ENCODE measurements around the gene FARP2. TPM values are rescaled to one million over a fixed set of nuclear protein-coding genes. Genes with fewer than 3 reads are reported as not detected.
A peak's percentile ranks its signal among the peaks of the same experiment; 100 is the strongest.
"Not testable (repeated sequence)": the region's sequence is repeated elsewhere in the genome, so short reads cannot be mapped to it uniquely, and the experiment has no call there.

Gene FARP2
- polyA plus RNA-seq, 2 donors: 13.2 to 19.9 TPM

DNA sequence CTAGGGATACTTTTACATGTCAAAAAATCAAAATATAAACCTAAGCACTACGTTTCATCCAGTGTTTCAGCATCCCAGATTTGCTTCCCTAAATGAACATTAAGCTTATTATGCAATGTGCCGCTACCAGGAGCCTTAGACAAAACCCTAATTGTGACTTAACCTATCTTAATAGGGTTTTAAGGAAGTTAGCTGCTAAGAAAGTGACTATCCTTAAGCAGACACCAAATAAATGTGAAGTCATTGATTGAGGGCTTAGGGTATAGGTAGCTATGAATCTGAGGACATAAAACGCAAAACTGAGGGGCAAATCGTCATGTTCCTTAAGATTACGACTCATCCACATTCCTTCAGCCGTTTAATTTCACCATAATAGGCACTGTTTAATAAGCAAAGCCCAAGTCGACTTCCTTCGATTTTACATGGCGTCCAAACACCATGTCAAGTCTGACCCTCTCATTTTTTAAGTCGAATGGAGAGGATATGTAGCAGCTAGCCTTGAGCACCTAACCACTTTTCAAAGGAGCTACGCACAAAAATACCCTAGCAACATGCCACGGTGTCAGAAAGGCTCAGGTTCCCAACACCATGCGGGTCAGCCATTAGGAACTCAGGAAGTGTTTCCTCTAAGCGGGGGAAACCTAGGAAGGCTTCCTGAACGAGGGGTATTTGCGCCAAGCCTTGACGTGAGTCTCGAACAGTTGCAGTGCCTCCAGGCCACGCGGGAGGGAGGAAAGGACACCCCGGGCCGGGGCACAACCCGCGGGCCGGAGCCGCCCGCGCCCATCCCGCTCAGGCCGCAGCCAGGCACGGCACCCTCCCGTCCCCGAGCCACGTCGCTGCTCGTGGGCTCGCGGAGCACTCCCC, 41.6 kb upstream of the FARP2 start:
- H3K4me3 ChIP-seq (ENCODE audit: low read depth in 1 of 2, low read length in 2 of 2): peak overlapping the region; percentile 58 to 96
- WGBS, 2 donors: 3% methylated on average over 38 of the region's 38 CpGs
- H3K36me3 ChIP-seq (ENCODE audit: control insufficient read depth in 2 of 2, insufficient read depth in 2 of 2, low read length in 1 of 2): no peaks in the 10 kb centered on the region
- no peaks in the 10 kb centered on the region for H3K9me3 ChIP-seq (ENCODE audit: control insufficient read depth in 2 of 2, insufficient read depth in 1 of 2, low read depth in 1 of 2, low read length in 1 of 2)
- peaks cover 0 to 3% of the 10 kb centered on the region in 2 donors for H3K4me1 ChIP-seq (ENCODE audit: control insufficient read depth in 2 of 2, insufficient read depth in 2 of 2, low read length in 1 of 2)
- peak overlapping the region; percentile 99 for H3K27ac ChIP-seq (ENCODE audit: low read depth in 2 of 2, low read length in 1 of 2)
- H3K27me3 ChIP-seq (ENCODE audit: control insufficient read depth in 1 of 2, insufficient read depth in 2 of 2, low read length in 2 of 2): no peaks in the 10 kb centered on the region

DNA sequence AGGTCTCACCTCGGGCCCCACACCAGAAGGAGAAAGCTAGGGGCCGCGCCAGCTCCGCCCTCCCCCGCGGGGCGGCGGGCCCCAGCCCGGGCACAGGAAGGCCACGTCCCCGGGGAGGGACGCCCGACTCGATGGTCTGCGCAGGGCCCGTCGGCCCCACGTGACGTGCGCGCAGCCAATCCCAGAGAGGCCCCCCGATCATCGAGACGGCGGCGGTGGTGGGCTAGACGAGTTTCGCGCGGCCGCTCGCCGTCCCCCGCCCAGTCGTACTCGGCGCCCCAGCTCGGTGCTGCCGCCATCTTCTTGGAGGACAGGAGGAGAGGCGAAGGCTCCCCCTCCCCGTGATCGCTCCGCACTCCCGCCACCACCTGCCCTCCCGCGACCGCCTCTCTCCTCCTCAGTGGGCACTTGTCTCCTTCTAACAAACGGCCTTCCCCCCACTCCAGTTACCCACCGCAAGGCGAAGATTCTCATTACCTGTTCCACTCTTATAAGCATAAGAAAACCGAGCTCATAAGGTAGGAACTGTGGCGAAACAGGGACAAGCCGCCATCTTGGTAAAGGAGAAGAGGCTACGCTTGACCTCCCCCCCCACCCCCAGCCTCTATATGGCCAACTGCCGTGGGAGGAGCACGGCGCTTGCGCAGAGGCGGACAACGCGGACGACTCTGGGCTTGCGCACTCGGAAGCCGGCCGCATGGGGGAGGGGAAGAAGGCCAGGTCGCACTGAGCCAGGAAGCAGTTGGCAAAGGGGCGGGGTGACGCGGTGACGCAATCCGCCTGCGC, 40.8 kb upstream of the FARP2 start, which contains the start of gene HDLBP:
TSS of gene HDLBP (minus strand) at position 580 of the 786 bp plus-strand sequence. CDS start 48,803 bp downstream, outside the sequence.
- Histone ChIP-seq H3K4me3 (ENCODE audit: low read depth in 1 of 2, low read length in 2 of 2) (peak within 1 kb of the TSS; percentile 58 to 98), H3K27ac (ENCODE audit: low read depth in 2 of 2, low read length in 1 of 2) (peak within 1 kb of the TSS; percentile 99), H3K36me3 (ENCODE audit: control insufficient read depth in 2 of 2, insufficient read depth in 2 of 2, low read length in 1 of 2) (no peaks in the 10 kb centered on the region), H3K4me1 (ENCODE audit: control insufficient read depth in 2 of 2, insufficient read depth in 2 of 2, low read length in 1 of 2) (peaks cover under 1 to 3% of the 10 kb centered on the region in 2 donors), H3K27me3 (ENCODE audit: control insufficient read depth in 1 of 2, insufficient read depth in 2 of 2, low read length in 2 of 2) (no peaks in the 10 kb centered on the region), H3K9me3 (ENCODE audit: control insufficient read depth in 2 of 2, insufficient read depth in 1 of 2, low read depth in 1 of 2, low read length in 1 of 2) (no peaks in the 10 kb centered on the region)
- WGBS, 2 donors: 0% methylated on average over 47 to 73 of the region's 73 CpGs

DNA sequence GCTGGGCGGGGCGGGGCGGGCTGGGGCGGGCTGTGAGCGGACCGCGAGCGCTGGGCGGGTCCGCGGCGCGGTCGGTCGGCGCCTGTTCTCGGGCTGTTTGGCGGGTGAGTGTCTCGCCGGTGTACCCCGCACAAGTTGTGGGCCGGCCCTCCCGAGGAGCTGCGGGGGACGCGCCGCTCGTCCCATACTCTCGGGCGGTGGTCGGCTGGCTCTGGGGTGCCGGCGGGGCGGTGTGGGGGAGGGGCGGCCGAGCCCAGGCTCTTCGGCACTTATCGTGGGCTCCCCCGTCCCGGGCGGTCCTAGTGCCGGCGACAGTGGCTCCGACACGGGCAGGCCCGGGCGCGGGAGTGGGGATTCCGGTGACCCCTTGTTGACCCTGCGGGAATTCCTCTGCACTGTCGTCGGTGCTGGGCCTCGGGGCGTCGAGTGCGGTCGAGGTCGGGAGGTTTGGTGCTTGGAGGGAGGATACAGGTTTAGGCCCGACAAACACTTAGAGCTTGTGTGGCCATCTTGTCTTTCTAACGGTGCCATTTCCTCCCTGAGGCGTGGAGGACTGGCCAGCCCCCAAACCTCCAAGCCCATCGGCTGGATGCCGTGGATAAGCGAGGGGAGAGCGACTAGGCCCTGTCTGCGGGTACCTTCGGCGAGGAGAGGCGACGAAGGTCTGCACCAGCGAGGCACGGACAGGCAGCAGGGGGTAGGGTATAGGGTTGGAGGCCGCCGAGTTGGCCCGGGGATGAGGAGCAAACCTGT, 40.0 kb upstream of the FARP2 start, which contains the start of gene SEPTIN2:
TSS of gene SEPTIN2 (plus strand) at position 47 of the 753 bp plus-strand sequence. CDS start 8,308 bp downstream, outside the sequence.
- Histone ChIP-seq H3K9me3 (ENCODE audit: control insufficient read depth in 2 of 2, insufficient read depth in 1 of 2, low read depth in 1 of 2, low read length in 1 of 2) (no peaks in the 10 kb centered on the region), H3K4me3 (ENCODE audit: low read depth in 1 of 2, low read length in 2 of 2) (peak within 1 kb of the TSS; percentile 58 to 98), H3K36me3 (ENCODE audit: control insufficient read depth in 2 of 2, insufficient read depth in 2 of 2, low read length in 1 of 2) (no peaks in the 10 kb centered on the region), H3K4me1 (ENCODE audit: control insufficient read depth in 2 of 2, insufficient read depth in 2 of 2, low read length in 1 of 2) (peaks cover 0 to 2% of the 10 kb centered on the region in 2 donors), H3K27ac (ENCODE audit: low read depth in 2 of 2, low read length in 1 of 2) (peak within 1 kb of the TSS; percentile 99), H3K27me3 (ENCODE audit: control insufficient read depth in 1 of 2, insufficient read depth in 2 of 2, low read length in 2 of 2) (no peaks in the 10 kb centered on the region)
- 0% methylated on average over 43 to 75 of the region's 75 CpGs for WGBS, 2 donors

DNA sequence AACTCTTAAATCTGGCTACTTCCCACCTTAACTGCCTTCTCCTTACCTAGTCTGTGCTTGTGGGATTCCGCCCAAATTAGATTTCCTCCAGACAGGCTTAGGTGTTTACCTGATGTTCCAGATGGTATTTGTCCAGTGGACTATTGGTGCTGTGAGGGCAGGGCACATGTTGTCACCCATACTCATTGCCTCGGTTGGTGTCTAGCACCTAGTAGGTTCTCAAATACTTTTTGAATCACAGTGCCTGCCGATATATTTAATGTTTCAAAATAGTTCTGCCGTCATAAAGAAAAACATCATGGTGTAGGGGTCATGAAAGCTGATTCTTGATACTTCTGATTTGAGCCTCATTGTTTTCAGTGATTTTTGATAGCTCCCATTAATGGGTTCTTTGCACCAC, 39.3 kb upstream of the FARP2 start:
- peaks cover 0 to 2% of the 10 kb centered on the region in 2 donors for H3K4me1 ChIP-seq (ENCODE audit: control insufficient read depth in 2 of 2, insufficient read depth in 2 of 2, low read length in 1 of 2)
- no peaks in the 10 kb centered on the region for H3K36me3 ChIP-seq (ENCODE audit: control insufficient read depth in 2 of 2, insufficient read depth in 2 of 2, low read length in 1 of 2)
- H3K4me3 ChIP-seq (ENCODE audit: low read depth in 1 of 2, low read length in 2 of 2): peak overlapping the region; percentile 58 to 98
- peak overlapping the region; percentile 98 for H3K27ac ChIP-seq (ENCODE audit: low read depth in 2 of 2, low read length in 1 of 2)
- WGBS, 2 donors: 6 to 8% methylated on average over 4 of the region's 4 CpGs
- H3K9me3 ChIP-seq (ENCODE audit: control insufficient read depth in 2 of 2, insufficient read depth in 1 of 2, low read depth in 1 of 2, low read length in 1 of 2): no peaks in the 10 kb centered on the region
- H3K27me3 ChIP-seq (ENCODE audit: control insufficient read depth in 1 of 2, insufficient read depth in 2 of 2, low read length in 2 of 2): no peaks in the 10 kb centered on the region

DNA sequence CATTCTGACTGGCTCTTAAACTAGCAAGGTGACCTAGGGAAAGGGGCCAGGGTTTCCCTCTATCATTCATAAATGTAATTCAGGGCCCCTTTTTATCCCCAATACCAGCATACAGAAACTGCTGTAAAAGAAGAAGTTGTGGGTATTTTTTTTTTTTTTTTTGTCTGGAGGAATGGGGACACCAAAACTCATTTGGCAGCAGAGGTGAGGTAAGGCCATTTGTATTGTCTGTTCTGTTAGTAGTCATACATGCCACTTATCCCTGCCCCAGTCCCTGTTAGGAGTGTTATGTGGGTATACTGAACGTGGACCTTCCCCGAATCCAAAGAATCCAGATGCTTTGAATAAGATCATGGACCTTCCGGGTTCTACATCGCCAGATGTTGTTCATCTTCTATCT, 38.7 kb upstream of the FARP2 start:
- WGBS, 2 donors: 34 to 48% methylated on average over 4 of the region's 4 CpGs
- no peaks in the 10 kb centered on the region for H3K36me3 ChIP-seq (ENCODE audit: control insufficient read depth in 2 of 2, insufficient read depth in 2 of 2, low read length in 1 of 2)
- no peaks in the 10 kb centered on the region for H3K9me3 ChIP-seq (ENCODE audit: control insufficient read depth in 2 of 2, insufficient read depth in 1 of 2, low read depth in 1 of 2, low read length in 1 of 2)
- no peak overlapping the region for H3K27ac ChIP-seq (ENCODE audit: low read depth in 2 of 2, low read length in 1 of 2)
- peak overlapping the region in 1 of 2 donors; percentile 58 for H3K4me3 ChIP-seq (ENCODE audit: low read depth in 1 of 2, low read length in 2 of 2)
- H3K4me1 ChIP-seq (ENCODE audit: control insufficient read depth in 2 of 2, insufficient read depth in 2 of 2, low read length in 1 of 2): peaks cover 0 to 2% of the 10 kb centered on the region in 2 donors
- H3K27me3 ChIP-seq (ENCODE audit: control insufficient read depth in 1 of 2, insufficient read depth in 2 of 2, low read length in 2 of 2): no peaks in the 10 kb centered on the region

DNA sequence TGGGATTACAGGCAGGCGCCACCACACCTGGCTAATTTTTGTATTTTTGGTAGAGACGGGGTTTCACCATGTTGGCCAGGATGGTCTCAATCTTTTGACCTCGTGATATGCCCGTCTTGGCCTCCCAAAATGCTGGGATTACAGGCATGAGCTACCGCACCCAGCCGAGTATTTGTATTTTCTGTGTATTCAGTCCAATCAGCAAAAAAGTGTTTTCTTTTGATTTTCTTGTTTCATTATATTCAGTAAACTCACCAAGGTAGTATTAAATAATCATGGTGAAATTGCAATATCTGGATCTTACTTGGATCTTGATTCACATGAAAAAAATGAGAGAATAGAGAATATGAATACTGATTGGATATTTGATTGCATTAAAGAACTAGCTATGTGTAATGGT, 37.3 kb upstream of the FARP2 start:
- H3K27me3 ChIP-seq (ENCODE audit: control insufficient read depth in 1 of 2, insufficient read depth in 2 of 2, low read length in 2 of 2); H3K4me1 ChIP-seq (ENCODE audit: control insufficient read depth in 2 of 2, insufficient read depth in 2 of 2, low read length in 1 of 2); H3K9me3 ChIP-seq (ENCODE audit: control insufficient read depth in 2 of 2, insufficient read depth in 1 of 2, low read depth in 1 of 2, low read length in 1 of 2); H3K36me3 ChIP-seq (ENCODE audit: control insufficient read depth in 2 of 2, insufficient read depth in 2 of 2, low read length in 1 of 2); H3K27ac ChIP-seq (ENCODE audit: low read depth in 2 of 2, low read length in 1 of 2); H3K4me3 ChIP-seq (ENCODE audit: low read depth in 1 of 2, low read length in 2 of 2): not testable (repeated sequence)
- WGBS, 2 donors: 81 to 86% methylated on average over 6 of the region's 6 CpGs

DNA sequence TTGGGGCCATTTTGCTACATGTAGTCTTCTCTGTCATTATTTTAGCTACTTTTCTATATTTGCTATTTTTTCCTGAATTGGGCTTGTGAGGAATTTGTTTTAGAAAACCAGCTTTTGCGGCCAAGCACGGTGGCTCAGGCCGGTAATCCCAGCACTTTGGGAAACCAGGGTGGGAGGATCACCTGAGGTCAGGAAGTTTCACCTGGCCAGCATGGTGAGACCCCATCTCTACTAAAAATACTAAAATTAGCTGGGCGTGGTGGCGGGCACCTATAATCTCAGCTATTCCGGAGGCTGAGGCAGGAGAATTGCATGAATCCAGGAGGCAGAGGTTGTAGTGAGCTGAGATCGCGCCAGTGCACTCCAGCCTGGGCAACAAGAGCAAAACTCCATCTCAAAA, 35.7 kb upstream of the FARP2 start:
- Histone ChIP-seq H3K4me1 (ENCODE audit: control insufficient read depth in 2 of 2, insufficient read depth in 2 of 2, low read length in 1 of 2) (peaks cover 0 to 2% of the 10 kb centered on the region in 2 donors), H3K27me3 (ENCODE audit: control insufficient read depth in 1 of 2, insufficient read depth in 2 of 2, low read length in 2 of 2) (no peaks in the 10 kb centered on the region), H3K4me3 (ENCODE audit: low read depth in 1 of 2, low read length in 2 of 2) (no peak overlapping the region), H3K36me3 (ENCODE audit: control insufficient read depth in 2 of 2, insufficient read depth in 2 of 2, low read length in 1 of 2) (peaks cover 0 to 3% of the 10 kb centered on the region in 2 donors), H3K9me3 (ENCODE audit: control insufficient read depth in 2 of 2, insufficient read depth in 1 of 2, low read depth in 1 of 2, low read length in 1 of 2) (no peaks in the 10 kb centered on the region), H3K27ac (ENCODE audit: low read depth in 2 of 2, low read length in 1 of 2) (no peak overlapping the region)
- 93 to 94% methylated on average over 8 of the region's 8 CpGs for WGBS, 2 donors

DNA sequence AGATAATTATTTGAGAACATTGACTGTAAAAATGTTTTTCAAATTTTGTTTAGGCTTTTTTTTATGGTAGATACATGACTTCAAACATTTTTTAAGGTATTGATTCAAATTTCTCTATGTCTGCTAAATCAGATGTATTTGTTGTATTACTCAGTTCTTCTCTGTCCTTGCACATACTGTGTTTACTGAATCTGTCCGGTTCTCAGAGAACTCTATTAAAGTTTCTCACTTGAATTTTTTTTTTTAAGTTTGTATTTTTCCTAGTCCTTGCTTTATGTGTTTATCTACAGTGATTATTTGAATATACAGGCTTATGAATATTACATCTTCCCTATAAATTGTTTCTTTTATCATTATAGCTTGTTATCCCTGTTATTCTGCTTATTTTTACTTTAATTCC, 35.1 kb upstream of the FARP2 start:
- peaks cover 0 to 3% of the 10 kb centered on the region in 2 donors for H3K36me3 ChIP-seq (ENCODE audit: control insufficient read depth in 2 of 2, insufficient read depth in 2 of 2, low read length in 1 of 2)
- peaks cover 0 to 2% of the 10 kb centered on the region in 2 donors for H3K4me1 ChIP-seq (ENCODE audit: control insufficient read depth in 2 of 2, insufficient read depth in 2 of 2, low read length in 1 of 2)
- no peak overlapping the region for H3K27ac ChIP-seq (ENCODE audit: low read depth in 2 of 2, low read length in 1 of 2)
- no peak overlapping the region for H3K4me3 ChIP-seq (ENCODE audit: low read depth in 1 of 2, low read length in 2 of 2)
- WGBS, 2 donors: 37 to 44% methylated on average over 1 of the region's 1 CpG
- no peaks in the 10 kb centered on the region for H3K27me3 ChIP-seq (ENCODE audit: control insufficient read depth in 1 of 2, insufficient read depth in 2 of 2, low read length in 2 of 2)
- no peaks in the 10 kb centered on the region for H3K9me3 ChIP-seq (ENCODE audit: control insufficient read depth in 2 of 2, insufficient read depth in 1 of 2, low read depth in 1 of 2, low read length in 1 of 2)

DNA sequence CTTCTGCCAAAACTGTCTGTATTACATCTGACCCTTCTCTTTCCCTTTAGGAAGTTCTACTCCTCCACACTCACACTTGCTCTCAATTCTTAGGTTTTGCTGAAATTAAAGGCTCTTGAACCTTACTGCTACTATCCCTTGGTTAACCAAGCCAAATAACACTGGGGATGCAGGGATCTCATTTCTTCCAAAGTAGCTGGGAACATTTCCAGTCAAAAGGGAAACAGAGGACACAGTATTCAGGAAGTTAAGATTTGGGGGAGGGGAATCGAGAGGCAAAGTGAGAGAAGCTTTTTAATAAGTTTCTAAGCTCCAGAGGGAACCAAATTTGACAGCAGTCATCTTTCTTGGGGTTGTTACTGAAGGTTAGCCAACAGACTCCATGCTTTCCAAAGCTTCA, 34.2 kb upstream of the FARP2 start:
- no peak overlapping the region for H3K27ac ChIP-seq (ENCODE audit: low read depth in 2 of 2, low read length in 1 of 2)
- H3K9me3 ChIP-seq (ENCODE audit: control insufficient read depth in 2 of 2, insufficient read depth in 1 of 2, low read depth in 1 of 2, low read length in 1 of 2): no peaks in the 10 kb centered on the region
- H3K36me3 ChIP-seq (ENCODE audit: control insufficient read depth in 2 of 2, insufficient read depth in 2 of 2, low read length in 1 of 2): peaks cover 0 to 5% of the 10 kb centered on the region in 2 donors
- 50 to 56% methylated on average over 1 of the region's 1 CpG for WGBS, 2 donors
- H3K4me3 ChIP-seq (ENCODE audit: low read depth in 1 of 2, low read length in 2 of 2): no peak overlapping the region
- H3K27me3 ChIP-seq (ENCODE audit: control insufficient read depth in 1 of 2, insufficient read depth in 2 of 2, low read length in 2 of 2): no peaks in the 10 kb centered on the region
- peaks cover 0 to 2% of the 10 kb centered on the region in 2 donors for H3K4me1 ChIP-seq (ENCODE audit: control insufficient read depth in 2 of 2, insufficient read depth in 2 of 2, low read length in 1 of 2)
